ENCODE data around the gene RBM5.

- TF ChIP-seq POLR2A (IDR thresholded peaks at IDR 0.05) (no peak), CTCF (IDR thresholded peaks at IDR 0.05) (no peak)
These were observed 36.1 kb downstream of the RBM5 start for GRCh38 chr3:50124800-50125178.

All from lower leg skin (tissue), 3 donors.